CD4-positive, alpha-beta T cell treated with Interleukin-21 for 1 hour (primary cell): Measurements from ENCODE around the gene ZNF595.
"Not testable (repeated sequence)": the region's sequence is repeated elsewhere in the genome, so short reads cannot be mapped to it uniquely, and the experiment has no call there.

Source experiments
- DNase-seq: peaks from one replicate; pipeline ENCODE4 v3.0.0-alpha.2; 2020

ZNF595 gene

DNA sequence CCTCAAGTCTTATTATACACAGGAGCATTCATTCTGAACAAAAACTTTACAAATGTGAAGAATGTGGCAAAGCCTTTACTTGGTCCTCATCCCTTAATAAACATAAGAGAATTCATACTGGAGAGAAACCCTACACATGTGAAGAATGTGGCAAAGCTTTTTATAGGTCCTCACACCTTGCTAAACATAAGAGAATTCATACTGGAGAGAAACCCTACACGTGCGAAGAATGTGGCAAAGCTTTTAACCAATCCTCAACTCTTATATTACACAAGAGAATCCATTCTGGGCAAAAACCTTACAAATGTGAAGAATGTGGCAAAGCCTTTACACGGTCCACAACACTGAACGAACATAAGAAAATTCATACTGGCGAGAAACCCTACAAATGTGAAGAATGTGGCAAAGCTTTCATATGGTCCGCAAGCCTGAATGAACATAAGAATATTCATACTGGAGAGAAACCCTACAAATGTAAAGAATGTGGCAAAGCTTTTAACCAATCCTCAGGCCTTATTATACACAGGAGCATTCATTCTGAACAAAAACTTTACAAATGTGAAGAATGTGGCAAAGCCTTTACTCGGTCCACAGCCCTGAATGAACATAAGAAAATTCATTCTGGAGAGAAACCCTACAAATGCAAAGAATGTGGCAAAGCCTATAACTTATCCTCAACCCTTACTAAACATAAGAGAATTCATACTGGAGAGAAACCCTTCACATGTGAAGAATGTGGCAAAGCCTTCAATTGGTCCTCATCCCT lies 33.6 kb downstream of the ZNF595 start:
- not testable (repeated sequence) for DNase-seq

DNA sequence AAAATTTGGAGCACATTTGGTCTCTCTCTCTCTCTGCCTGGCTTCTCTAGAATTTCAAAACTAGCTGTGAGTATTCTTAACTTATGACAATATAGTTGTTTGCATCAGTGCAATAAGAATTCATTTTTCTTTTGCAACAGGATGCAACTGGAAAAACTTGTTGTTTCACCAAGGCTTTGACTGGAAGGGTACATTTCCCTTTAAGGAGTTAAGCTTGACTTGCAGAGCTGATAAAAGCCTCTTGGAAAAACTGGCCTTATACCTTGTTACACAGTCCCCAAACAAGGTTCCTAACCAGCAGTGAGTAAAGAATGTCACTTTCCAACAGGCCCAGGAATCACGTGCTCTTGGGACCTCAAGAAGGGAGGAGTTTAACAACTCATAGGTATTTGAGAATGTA lies 45.3 kb downstream of the ZNF595 start:
- no peak for DNase-seq

DNA sequence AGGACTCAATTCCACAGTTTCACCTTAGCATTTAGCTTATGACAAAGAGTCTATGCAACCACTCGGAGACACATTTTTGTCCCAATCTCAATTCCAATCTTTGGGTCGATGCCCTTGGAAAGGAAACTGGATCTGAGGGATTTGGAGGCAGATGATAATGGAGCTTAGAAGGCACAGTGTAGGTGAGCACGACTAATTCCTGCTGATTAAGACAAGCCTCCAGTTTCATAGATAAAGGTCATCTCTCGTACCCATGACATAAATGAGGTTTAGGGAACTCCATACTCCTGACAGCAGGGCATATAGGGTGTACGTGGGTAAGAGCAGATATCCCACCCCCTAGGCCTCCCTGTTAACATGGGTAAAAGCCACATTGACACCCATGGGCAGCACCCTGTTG lies 46.7 kb downstream of the ZNF595 start:
- DNase-seq: no peak

DNA sequence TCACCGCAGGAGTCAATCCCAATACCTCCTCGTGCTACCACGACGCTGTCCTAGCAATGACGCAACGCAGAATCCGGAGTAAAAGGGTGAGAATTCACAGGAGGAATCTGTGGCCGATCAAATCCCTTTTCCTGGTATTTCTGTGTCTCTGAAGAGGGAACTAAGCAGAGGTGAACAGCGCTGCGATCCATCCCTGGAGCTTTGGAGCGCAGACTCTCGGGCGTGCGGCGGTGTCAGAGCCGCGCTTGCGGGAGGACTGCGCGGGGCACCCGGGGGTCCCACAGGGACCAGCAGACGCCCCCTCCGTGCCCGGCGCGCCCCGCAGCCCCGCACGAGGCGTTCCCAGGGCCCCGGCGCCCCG lies 53.9 kb downstream of the ZNF595 start:
- no peak for DNase-seq

DNA sequence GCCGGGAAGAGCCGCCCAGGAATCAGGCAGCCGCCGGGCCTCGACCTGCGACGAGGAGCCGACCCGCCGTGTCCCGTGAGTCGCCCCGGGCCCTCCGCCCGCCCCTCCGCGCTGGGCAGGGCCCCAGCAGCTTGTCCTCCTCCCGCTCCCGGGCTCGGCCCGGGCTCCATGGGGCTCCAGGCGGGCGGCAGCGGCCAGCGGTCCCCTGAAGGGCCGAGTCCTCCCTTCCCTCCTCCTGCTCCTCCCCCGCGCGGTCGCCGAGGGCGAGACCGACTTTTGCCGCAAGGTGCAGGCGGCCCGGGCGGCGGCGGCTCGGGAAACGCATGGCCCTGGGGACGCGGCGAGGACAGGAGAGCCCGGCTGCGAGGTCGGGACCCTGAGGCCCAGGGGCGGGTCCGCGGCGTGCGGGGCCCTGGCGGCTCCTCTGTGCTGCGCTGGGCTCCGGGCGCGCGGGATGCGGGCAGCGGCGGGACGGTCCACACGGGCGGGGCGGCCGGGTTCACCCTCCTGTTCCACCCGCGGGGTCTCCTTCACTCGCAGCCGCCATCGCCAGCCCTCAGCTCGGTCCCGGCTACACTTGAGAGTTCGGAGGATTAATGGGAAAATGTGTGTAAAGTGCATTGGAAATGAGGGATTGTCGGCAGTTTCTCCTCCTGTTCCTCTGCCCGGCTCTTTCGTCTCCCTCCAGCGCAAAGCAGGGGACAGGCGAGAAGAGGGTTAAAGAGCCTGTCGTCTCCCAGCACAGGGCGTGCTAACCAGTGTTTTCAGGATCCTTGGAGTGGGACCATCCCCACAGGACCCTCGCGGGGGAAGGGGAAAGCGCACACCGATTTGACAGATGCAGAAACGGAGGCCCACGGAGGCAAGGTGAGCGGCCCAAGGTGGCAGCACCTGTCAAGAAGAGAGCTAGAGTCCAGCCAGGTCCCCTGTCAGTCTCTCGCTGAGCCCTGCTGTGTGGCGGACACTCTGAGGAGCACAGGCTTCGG lies 54.6 kb downstream of the ZNF595 start:
- DNase-seq: no peak

DNA sequence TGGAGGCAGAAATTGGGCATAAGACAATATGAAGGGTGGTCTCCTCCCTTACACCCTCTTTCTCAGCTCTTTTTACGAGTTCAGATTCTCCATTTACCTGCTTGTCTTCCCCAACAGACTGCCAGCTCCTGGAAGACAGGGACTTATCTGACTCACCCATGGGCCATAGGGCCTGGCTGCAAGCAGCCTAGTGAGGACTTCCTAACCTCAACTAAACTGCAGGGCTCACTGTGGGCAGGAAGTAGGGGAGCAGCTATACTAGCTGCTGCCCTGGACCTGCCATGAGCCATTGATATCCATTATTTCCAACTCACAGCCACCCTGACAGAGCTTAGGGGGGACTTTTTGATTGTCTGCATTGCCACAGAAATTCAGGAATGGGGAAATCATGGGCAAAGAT lies 59.6 kb downstream of the ZNF595 start:
- DNase-seq: no peak

DNA sequence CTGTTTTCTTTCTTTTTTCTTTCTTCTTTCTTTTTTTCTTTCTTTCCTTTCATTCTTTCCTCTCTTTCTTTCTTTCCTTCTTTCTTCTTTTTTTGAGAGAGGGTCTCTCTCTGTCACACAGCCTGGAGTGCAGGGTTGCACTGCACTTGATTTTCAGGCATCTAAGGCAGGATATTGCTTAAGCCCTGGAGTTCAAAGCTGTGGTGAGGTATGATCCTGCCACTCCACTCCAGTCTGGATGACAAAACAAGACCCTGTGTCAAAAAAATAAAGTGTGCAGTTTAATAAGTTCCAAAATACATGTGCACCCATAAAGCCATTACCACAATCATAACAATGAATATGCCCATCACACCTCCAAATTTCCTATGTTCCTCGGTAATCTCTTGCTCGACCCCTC lies 60.6 kb downstream of the ZNF595 start:
- DNase-seq: no peak

DNA sequence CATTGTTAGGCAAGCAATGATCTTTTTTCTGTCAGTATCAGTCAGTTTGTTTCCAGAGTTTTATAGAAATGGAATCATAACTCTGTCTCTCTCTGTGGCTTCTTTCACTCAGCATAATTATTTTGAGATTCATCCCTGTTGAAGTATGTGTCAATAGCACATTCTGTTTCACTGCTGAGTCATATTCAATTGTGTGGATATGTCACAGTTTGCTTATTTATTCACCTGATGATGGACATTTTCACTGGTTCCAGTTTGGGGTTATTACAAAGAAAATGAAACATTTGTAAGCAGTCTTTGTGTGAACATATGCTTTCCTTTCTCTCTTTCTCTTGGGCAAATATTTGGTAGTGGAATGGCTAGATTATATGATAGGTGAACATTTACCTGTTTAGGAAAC lies 61.0 kb downstream of the ZNF595 start:
- no peak for DNase-seq

DNA sequence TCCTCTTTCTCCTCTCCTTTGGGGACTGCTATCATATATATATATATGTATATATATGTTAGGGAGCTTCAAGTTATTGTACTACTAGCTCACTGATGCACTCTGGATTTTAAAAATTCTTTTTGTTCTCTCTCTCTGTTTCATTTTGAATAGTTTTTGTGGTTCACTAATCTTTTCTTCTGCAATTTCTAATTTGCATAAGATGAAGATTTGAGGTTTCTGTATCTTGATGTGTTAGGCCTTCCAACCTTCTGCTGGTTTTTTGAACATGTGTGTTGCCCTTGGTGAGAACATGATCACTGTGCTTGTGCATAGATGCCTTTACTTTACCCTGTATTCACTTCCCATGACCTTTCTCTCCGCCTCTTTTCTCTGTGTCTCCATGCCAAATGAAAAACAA lies 63.4 kb downstream of the ZNF595 start:
- no peak for DNase-seq

DNA sequence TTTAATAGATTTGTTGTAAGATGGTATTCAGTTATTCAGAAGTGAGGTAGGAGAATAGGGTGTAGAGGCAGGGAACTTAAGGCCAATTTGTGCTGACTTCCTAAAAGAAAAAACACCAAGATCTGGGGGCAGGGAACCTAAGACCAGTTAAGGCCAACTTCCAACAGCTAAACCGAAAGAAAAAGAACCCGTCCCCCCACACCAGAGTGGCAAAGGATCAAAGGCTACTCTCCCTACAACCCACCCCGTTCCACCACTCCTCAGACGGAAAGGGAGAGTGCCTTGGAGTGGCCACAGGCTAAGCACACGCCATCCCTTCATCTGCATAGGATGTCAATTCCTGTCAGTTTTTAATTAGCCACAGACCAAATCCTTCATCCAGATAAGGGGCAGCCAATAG lies 67.5 kb downstream of the ZNF595 start:
- no peak for DNase-seq

DNA sequence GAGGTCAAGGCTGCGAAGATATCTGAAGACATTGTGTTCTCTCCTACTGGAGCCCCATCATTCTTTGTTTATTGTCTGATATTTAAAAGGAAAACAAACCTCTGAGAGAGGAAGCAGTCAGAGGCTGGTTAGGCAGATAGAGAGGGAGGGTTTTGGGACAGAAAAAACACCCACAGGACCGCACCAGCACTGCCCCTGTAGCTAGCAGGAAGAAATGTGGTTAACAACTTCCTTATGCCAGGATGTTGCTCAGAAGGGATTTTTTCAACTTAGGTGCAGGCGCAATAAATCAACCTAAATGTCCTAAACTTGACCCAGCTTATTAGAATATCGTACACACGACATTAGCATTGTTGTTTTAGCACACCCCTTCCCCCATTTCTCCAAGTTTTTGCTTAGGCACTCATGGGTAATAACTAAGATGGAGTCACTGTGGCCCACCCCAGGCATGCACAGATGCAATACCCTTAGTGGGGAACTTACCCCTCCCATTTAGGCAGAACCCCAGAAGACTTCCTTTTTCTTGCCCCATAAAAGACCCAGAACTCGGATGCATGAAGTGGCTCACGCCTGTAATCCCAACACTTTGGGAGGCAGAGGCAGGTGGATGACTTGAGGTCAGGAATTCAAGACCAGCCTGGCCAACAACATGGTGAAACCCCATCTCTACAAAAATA lies 68.4 kb downstream of the ZNF595 start:
- peak; percentile 64 for DNase-seq

DNA sequence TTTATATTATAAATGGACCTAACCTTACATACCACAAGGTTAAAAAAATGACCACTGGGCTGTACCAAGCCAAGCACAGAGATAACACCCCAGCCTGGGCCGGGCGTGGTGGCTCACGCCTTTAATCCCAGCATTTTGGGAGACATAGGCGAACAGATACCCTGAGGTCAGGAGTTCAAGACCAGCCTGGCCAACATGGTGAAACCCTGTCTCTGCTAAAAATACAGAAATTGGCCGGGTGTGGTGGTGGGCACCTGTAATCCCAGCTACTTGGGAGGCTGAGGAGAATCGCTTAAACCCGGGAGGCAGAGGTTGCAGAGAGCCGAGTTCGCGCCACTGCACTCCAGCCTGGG lies 70.8 kb downstream of the ZNF595 start:
- not testable (repeated sequence) for DNase-seq

DNA sequence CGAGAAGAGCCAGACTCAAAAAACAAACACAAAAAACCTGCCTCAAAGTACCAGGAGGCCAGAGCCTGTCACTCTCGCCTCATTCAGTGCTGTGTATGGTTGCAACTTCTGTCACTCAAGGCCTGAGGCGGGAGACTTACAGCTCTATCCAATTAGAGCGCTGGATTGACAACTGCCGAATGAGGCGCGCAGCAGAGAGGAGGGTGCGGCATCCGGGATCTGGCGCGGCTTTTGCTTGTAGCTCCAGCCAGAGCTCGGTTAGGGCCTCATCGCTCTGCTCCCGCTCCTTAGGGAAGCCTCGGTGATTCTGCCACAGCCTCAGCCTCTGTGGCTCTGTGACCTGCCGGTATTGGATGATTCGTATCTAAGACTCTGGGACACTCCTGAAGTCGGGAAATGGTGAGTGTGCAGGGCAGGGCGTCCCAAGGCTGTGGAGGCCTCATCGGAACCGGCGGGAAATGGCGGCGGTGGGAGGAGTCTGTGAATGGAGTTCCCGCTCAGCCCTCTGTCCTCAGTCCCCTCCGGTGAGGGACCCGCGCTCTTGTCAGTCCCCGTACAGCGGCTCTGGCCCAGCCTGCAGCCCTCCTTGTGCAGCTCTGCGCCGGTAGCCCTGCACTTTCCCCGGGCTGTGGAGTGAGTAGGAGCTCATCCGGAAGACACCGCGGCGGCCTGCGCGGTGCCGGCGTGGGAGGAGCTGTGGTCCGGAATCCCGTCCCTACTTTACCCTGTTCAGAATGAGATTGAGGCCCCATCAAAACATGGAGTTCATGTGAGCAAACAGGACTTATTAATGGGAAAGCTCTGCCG lies 71.4 kb downstream of the ZNF595 start, which contains the start of gene ZNF718:
Gene ZNF718 (plus strand): TSS at position 227 of the 807 bp plus-strand sequence. CDS start 170 bp downstream, at position 397.
- peak; percentile 96 for DNase-seq

DNA sequence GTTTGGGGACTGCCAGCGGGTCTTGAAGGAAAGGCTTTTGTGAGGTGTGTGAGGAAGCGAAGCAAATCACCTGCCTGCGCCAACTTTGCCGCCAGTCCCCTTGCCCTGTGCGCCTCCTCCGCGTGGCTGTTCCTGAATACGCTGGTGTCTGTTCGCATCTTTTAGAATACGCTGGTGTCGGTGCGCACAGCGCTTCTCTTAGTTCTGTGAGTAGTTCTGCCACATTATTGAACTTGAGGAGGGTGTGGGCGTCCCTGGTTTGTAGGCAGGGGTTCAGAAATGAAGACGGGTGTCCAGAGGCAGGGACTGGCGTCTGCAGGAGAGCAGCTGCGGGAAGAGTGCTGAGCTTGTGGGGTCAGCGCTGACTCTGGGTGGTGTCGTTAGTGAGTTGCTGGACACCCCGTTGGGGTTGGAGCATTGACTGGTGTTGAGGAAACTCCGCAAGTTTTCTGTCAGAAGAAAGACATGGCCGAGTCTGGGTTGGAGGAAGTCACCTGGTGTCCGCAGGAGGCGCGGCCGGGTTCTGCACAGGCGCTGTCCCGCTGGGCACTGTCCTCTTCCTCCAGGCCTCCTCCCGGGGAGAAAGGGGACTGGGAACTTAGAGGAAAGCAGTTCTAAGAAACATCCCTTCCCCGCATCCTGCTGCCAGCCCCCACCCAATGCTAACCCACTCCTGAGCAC lies 72.1 kb downstream of the ZNF595 start:
- no peak for DNase-seq

DNA sequence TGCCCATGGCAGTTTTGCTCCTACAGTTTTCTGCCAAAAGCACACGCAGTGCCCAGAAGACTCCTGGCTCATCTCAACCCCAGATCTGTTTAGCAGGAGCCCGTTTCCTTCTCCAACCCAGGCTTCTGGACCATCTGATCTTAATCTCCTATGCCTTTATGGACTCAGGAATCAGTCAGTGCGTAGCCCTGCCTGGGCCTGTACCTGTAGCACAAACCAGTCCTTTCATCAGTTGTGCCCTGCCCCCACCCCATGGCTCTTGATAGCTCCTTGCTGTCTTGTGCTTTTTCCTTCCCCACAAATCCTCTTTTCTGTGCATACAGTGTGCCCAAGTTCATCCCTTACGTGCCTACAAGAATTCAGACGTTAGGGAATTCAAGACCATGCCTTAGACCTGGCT lies 72.7 kb downstream of the ZNF595 start:
- no peak for DNase-seq

DNA sequence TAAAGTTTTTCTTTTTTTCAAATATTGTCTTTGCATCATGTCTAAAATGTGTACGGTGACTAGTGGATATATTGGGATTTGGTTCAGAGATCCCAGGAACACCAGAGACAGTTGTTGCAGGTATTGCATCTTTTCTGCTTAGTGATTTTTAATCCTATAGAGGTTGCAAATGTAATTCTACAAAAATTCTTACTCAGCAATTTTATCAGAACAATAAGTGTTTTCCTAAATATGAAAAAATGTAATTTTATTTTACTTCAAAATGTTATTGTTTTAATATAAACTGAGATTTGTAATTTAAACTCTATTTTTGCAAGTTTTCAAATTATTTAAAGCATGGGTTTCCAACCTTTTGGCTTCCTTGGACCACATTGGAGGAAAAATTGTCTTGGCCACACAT lies 79.4 kb downstream of the ZNF595 start:
- no peak for DNase-seq
